ENCODE results near the gene CA12. TPM values are rescaled to one million over a fixed set of nuclear protein-coding genes. Genes with fewer than 3 reads are reported as not detected.

Gene CA12
- polyA plus RNA-seq, 3 donors, result not detected

DNA sequence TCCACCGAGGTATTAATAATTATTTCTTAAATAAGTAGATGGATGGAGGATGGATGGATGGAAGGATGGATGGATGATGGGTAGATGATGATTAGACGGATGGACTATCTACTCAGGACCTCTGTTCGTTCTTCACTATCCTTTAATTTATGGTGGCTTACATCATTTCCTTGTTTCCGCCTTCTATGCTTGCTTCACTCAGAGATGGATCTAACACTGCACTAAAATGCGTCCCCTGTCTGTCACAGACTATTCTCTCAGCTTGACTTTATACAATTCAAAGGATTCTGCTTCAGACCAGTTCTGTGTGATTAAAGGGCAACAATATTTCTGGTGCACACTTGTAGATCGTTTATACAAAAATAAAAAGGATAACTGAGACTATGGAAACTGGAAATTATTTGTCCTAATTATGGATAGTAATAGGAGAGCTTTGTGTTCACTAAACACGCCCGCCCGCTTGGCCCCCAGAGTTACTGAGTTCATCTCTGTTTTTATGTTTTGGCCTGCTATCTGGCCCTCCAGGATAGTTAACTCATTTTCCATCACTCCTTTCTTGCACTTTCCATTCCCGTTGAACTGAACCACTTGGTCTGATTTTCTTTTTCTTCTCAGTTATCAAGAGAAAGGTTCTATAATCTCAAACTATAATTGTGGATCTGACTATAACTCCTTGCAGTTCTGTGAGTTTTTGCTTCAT, 41.4 kb upstream of the CA12 start:
- Histone ChIP-seq H3K4me1 (ENCODE audit: control insufficient read depth in 1 of 2, insufficient read depth in 2 of 2, low read length in 2 of 2) (no peaks in the 10 kb centered on the region), H3K27ac (ENCODE audit: low read depth in 1 of 2, low read length in 2 of 2) (no peak overlapping the region), H3K9me3 (replicated peaks in 1 of 2; ENCODE audit: control insufficient read depth in 1 of 2, insufficient read depth in 1 of 2, low read length in 2 of 2) (no peaks in the 10 kb centered on the region), H3K36me3 (replicated peaks in 1 of 2; ENCODE audit: control insufficient read depth in 1 of 2, insufficient read depth in 2 of 2, low read length in 2 of 2) (no peaks in the 10 kb centered on the region), H3K79me2 (ENCODE audit: insufficient read depth, low read length) (no peaks in the 10 kb centered on the region), H3K4me3 (replicated peaks in 1 of 3; ENCODE audit: low read depth in 2 of 3, low read length in 3 of 3) (no peak overlapping the region), H3K27me3 (ENCODE audit: control insufficient read depth in 2 of 2, insufficient read depth in 2 of 2, low read length in 2 of 2) (no peaks in the 10 kb centered on the region), H3K9ac (ENCODE audit: insufficient read depth, low read length, poor library complexity, severe bottlenecking) (no peak overlapping the region), H2AFZ (ENCODE audit: insufficient read depth, low read depth, low read length, poor library complexity, severe bottlenecking) (no peak overlapping the region), H3K4me2 (replicated peaks; ENCODE audit: extremely low read depth, low read length, poor library complexity, severe bottlenecking) (no peak overlapping the region), H4K20me1 (ENCODE audit: insufficient read depth, low read length) (no peaks in the 10 kb centered on the region)
- WGBS (ENCODE audit: insufficient coverage), result 91% methylated on average over 5 of the region's 10 CpGs
- Mint-ChIP-seq H3K4me3 (no peak overlapping the region), H3K27me3 (ENCODE audit: low read depth in 3 of 3) (peaks cover 0 to 2% (median 0%) of the 10 kb centered on the region in 3 donors), H3K27ac (peak overlapping the region in 1 of 7 donors; percentile 17), H3K36me3 (no peaks in the 10 kb centered on the region), H3K4me1 (no peaks in the 10 kb centered on the region), H3K9me3 (peaks cover 0 to 7% (median 5%) of the 10 kb centered on the region in 7 donors)
- no peak for TF ChIP-seq CTCF (IDR thresholded peaks at IDR 0.05)
- DNase-seq, result no peak
- intact Hi-C loops (cut with micrococcal nuclease), result no loop called here

- Histone ChIP-seq H3K27ac (ENCODE audit: low read depth in 1 of 2, low read length in 2 of 2) (no peak overlapping the region), H2AFZ (ENCODE audit: insufficient read depth, low read depth, low read length, poor library complexity, severe bottlenecking) (no peak overlapping the region), H3K79me2 (ENCODE audit: insufficient read depth, low read length) (no peaks in the 10 kb centered on the region), H3K4me3 (replicated peaks in 1 of 3; ENCODE audit: low read depth in 2 of 3, low read length in 3 of 3) (no peak overlapping the region), H3K4me1 (ENCODE audit: control insufficient read depth in 1 of 2, insufficient read depth in 2 of 2, low read length in 2 of 2) (no peaks in the 10 kb centered on the region), H4K20me1 (ENCODE audit: insufficient read depth, low read length) (no peaks in the 10 kb centered on the region), H3K4me2 (replicated peaks; ENCODE audit: extremely low read depth, low read length, poor library complexity, severe bottlenecking) (no peak overlapping the region), H3K27me3 (ENCODE audit: control insufficient read depth in 2 of 2, insufficient read depth in 2 of 2, low read length in 2 of 2) (no peaks in the 10 kb centered on the region), H3K9me3 (replicated peaks in 1 of 2; ENCODE audit: control insufficient read depth in 1 of 2, insufficient read depth in 1 of 2, low read length in 2 of 2) (no peaks in the 10 kb centered on the region), H3K9ac (ENCODE audit: insufficient read depth, low read length, poor library complexity, severe bottlenecking) (no peak overlapping the region), H3K36me3 (replicated peaks in 1 of 2; ENCODE audit: control insufficient read depth in 1 of 2, insufficient read depth in 2 of 2, low read length in 2 of 2) (no peaks in the 10 kb centered on the region)
- no peaks in the 10 kb centered on the region for H3K4me1 Mint-ChIP-seq
- intact Hi-C loops (cut with micrococcal nuclease), result no loop called here
- H3K4me3 Mint-ChIP-seq, result no peak overlapping the region
- H3K27me3 Mint-ChIP-seq (ENCODE audit: low read depth in 3 of 3), result peaks cover 0 to 3% (median under 1%) of the 10 kb centered on the region in 3 donors
- H3K36me3 Mint-ChIP-seq, result no peaks in the 10 kb centered on the region
- peaks cover 2 to 10% (median 5%) of the 10 kb centered on the region in 7 donors for H3K9me3 Mint-ChIP-seq
- no peak for TF ChIP-seq CTCF (IDR thresholded peaks at IDR 0.05)
- no CpG with 5 or more reads among the region's 3 CpGs for WGBS (ENCODE audit: insufficient coverage)
- H3K27ac Mint-ChIP-seq, result no peak overlapping the region
- DNase-seq, result no peak
Measured at GRCh38 chr15:63421433-63421832, 39.8 kb upstream of the CA12 start.

Data from CD14-positive monocyte (primary cell).